Gastrocnemius medialis (tissue), 4 donors: ENCODE results near the gene SUGCT.

Experiments
- POLR2A ChIP-seq, 2 donors: fragments of 450-650 bp; IDR thresholded peaks; one replicate each; pipeline ENCODE4 v1.6.1; 2017; ENCODE audit warnings: antibody characterized with exemption in 2 of 2, mild to moderate bottlenecking in 2 of 2, moderate library complexity in 2 of 2
- TF ChIP-seq, protein P1 (sequence below), 5 experiments: fragments of 450-650 bp in 3 of 5; fragments of 200-600 bp in 2 of 5; sonication (generic) in 2 of 5; IDR thresholded peaks in 4 of 5; conservative IDR thresholded peaks in 1 of 5; 1 replicate in 4 of 5; 2 replicates in 1 of 5; pipeline ENCODE4 v1.5.1; 2016 to 2019; ENCODE audit warnings: antibody characterized with exemption in 5 of 5, mild to moderate bottlenecking in 3 of 5, moderate library complexity in 3 of 5

GRCh38 chr7:40165216-40165615 is 30.4 kb downstream of the SUGCT start:
- TF ChIP-seq, protein P1, sequence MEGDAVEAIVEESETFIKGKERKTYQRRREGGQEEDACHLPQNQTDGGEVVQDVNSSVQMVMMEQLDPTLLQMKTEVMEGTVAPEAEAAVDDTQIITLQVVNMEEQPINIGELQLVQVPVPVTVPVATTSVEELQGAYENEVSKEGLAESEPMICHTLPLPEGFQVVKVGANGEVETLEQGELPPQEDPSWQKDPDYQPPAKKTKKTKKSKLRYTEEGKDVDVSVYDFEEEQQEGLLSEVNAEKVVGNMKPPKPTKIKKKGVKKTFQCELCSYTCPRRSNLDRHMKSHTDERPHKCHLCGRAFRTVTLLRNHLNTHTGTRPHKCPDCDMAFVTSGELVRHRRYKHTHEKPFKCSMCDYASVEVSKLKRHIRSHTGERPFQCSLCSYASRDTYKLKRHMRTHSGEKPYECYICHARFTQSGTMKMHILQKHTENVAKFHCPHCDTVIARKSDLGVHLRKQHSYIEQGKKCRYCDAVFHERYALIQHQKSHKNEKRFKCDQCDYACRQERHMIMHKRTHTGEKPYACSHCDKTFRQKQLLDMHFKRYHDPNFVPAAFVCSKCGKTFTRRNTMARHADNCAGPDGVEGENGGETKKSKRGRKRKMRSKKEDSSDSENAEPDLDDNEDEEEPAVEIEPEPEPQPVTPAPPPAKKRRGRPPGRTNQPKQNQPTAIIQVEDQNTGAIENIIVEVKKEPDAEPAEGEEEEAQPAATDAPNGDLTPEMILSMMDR (IDR thresholded peaks at IDR 0.05 in 4 of 5, conservative IDR thresholded peaks at IDR 0.05 in 1 of 5), result no peak
- no peak for TF ChIP-seq POLR2A (IDR thresholded peaks at IDR 0.05)
